Adrenal gland (tissue), 12 donors: ENCODE measurements around the gene SLC6A8. TPM values are rescaled to one million over a fixed set of nuclear protein-coding genes. Genes with fewer than 3 reads are reported as not detected.
A peak's percentile ranks its signal among the peaks of the same experiment; 100 is the strongest.

ENCODE experiments used
- DNase-seq, 7 donors: peaks; one replicate each; pipeline ENCODE4 v3.0.0-alpha.2; 2019 to 2020
- H3K27ac ChIP-seq, 5 donors: fragments of 200-600 bp; sonication (generic) in 4 of 5; 1 replicate in 3 of 5; 2 replicates in 2 of 5; pipeline versions ENCODE4 v1.5.1 to v1.8.0; 2016 to 2020; ENCODE audit warnings: mild to moderate bottlenecking in 1 of 5
- H3K27me3 ChIP-seq: fragments of 200-600 bp; 2 replicates; pipeline ENCODE4 v1.8.0; 2021
- H3K36me3 ChIP-seq, 2 donors: fragments of 200-600 bp; replicated peaks in 1 of 2; 1 replicate in 1 of 2; 2 replicates in 1 of 2; pipeline versions ENCODE4 v1.5.1 to v1.8.0; 2018 to 2022
- H3K4me1 ChIP-seq, 2 donors: fragments of 200-600 bp; replicated peaks in 1 of 2; 1 replicate in 1 of 2; 2 replicates in 1 of 2; pipeline versions ENCODE4 v1.5.1 to v1.8.0; 2018 to 2021
- H3K4me3 ChIP-seq, 4 donors: fragments of 200-600 bp; sonication (generic) in 3 of 4; one replicate each; pipeline ENCODE4 v1.5.1; 2016 to 2018
- H3K9me3 ChIP-seq, 3 donors: fragments of 200-600 bp; sonication (generic) in 1 of 3; replicated peaks in 1 of 3; 1 replicate in 2 of 3; 2 replicates in 1 of 3; pipeline versions ENCODE4 v1.5.1 to v1.8.0; 2016 to 2021
- POLR2A ChIP-seq, 2 donors: fragments of 450-650 bp; IDR thresholded peaks; one replicate each; pipeline ENCODE4 v1.6.1; 2017; ENCODE audit warnings: antibody characterized with exemption in 2 of 2, mild to moderate bottlenecking in 2 of 2, moderate library complexity in 1 of 2
- WGBS, 4 donors: extraction: QIAGEN DNeasy Blood & Tissue Kit in 2 of 4; methylation state at CpG; one replicate each; pipeline versions ENCODE4 v1.1.5 to v1.1.7; 2013 to 2017; 5-methylcytosine and 5-hydroxymethylcytosine counted together
- intact Hi-C, 2 donors: fragments of 100-400 bp; cut with DNase I; formaldehyde crosslinking; loops; one replicate each; pipeline versions ENCODE4 v1.14.1 to v1.15.0; 2022 to 2023
- polyA plus RNA-seq, 3 donors: library from polyadenylated mRNA; stranded (reverse); fragments of 200-250 nt in 2 of 3; fragments of 350-450 nt in 1 of 3; fragmentation: Illumina TruSeq in 1 of 3; extraction: RNeasy Lipid Tissue Mini Kit (QIAGEN cat#74804) in 1 of 3; gene quantifications; one replicate each; pipeline ENCODE4 v1.2.3, GENCODE V29; 2013 to 2014
- total RNA-seq, 9 donors: library from RNA; depleted of rRNA in 4 of 9; stranded (reverse); fragments of >200 nt in 4 of 9; fragments of 120-200 nt in 1 of 9; fragmentation: NEBNext Ultra II Directional in 1 of 9; extraction: Animal tissue kit (Norgen Biotek cat#: 25700) in 1 of 9; gene quantifications; one replicate each; pipeline versions ENCODE4 v1.1.0 to v1.2.4, GENCODE V29; 2013 to 2023
- TF ChIP-seq, protein P1 (sequence below), 6 experiments: fragments of 450-650 bp in 4 of 6; fragments of 200-600 bp in 2 of 6; sonication (generic) in 1 of 6; IDR thresholded peaks; 1 replicate in 5 of 6; 2 replicates in 1 of 6; pipeline versions ENCODE4 v1.5.1 to v1.8.0; 2016 to 2021; ENCODE audit warnings: antibody characterized with exemption in 6 of 6, mild to moderate bottlenecking in 2 of 6, moderate library complexity in 1 of 6
- donor health status: healthy with polysubstance abuse.
- donor health status: Bipolar disorder and iron deficiency.
- donor health status: DM: yes; HTN: yes; CAD: no.
- donor health status: DM: no; HTN: no; CAD: no.
- donor health status: DM: no; HTN: no; CAD: no.
- donor health status: DM: yes; HTN: yes; CAD: no.

The SLC6A8 gene
- total and polyA plus RNA-seq, 12 donors = 3.1 to 136 (median 67.0) TPM

DNA sequence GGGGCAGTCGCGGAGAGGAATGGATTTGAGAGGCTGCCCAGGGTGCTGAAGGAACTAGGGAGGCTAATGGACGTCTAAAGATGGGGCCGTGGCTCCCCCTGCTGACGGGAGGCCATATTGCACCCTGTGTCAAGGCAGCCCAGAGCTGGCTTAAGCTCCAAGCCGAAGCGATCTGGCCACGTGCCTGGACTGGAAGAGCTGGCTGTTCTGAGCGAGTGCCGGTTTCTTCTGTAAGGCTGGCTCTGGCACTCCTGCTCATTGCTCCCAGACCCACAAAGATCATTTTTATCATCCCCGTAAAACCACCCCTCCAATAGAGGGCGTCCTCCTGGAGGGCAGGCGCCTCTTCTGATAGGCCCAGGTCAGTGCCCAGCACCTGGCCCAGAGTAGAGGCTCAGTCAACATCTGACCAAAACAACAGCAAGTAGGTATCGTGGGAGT is 19.8 kb upstream of the SLC6A8 start:
- peak; percentile 86 to 95 (median 91) for DNase-seq
- no peak for TF ChIP-seq POLR2A (IDR thresholded peaks at IDR 0.05)
- TF ChIP-seq, protein P1, sequence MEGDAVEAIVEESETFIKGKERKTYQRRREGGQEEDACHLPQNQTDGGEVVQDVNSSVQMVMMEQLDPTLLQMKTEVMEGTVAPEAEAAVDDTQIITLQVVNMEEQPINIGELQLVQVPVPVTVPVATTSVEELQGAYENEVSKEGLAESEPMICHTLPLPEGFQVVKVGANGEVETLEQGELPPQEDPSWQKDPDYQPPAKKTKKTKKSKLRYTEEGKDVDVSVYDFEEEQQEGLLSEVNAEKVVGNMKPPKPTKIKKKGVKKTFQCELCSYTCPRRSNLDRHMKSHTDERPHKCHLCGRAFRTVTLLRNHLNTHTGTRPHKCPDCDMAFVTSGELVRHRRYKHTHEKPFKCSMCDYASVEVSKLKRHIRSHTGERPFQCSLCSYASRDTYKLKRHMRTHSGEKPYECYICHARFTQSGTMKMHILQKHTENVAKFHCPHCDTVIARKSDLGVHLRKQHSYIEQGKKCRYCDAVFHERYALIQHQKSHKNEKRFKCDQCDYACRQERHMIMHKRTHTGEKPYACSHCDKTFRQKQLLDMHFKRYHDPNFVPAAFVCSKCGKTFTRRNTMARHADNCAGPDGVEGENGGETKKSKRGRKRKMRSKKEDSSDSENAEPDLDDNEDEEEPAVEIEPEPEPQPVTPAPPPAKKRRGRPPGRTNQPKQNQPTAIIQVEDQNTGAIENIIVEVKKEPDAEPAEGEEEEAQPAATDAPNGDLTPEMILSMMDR (IDR thresholded peaks at IDR 0.05) = peak; percentile 63 to 85 (median 74)
- 19 to 56% (median 32%) methylated on average over 7 to 14 of the region's 14 CpGs for WGBS, 4 donors
- Histone ChIP-seq H3K27me3 (peaks cover 26% of the 10 kb centered on the region), H3K27ac (no peak overlapping the region), H3K4me3 (no peak overlapping the region), H3K4me1 (no peaks in the 10 kb centered on the region), H3K9me3 (no peaks in the 10 kb centered on the region), H3K36me3 (no peaks in the 10 kb centered on the region)
- intact Hi-C loops = no loop called here

DNA sequence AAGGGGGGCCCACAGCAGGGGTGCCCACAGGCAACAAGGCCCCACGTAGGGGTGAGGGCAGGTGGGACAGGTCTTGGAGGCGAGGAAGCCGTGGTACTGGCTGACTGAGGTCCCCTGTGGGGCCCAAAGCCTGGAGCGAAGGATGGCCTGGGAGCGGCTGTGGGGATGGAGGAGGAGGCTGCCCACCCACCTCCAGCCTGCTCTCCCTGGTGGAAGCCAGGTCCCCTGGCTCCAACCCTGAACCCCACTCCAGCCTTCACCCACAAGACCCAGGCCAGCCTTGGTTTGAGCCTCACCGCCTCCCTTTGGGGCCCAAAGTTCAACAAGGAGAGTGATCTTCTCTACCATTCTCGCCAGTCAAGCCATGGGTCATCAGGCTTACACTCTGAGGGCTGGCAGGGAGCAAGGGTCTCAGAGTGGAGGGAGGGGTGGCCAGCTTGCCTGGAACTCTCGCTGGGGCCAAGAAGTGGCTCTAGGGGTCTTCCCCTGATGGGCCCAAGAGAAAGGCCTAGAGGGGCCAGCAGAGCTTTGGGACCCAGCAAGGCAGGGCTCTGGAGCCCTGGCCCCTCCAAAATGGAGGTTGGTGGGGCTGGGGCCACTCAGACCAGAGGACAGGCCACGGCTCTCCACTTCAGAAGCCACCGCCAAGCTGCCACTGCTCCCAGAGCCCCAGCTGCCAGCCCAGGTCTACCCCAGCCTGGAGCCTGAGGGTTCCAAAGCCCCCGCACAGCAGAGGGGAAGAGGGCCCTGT is 19.1 kb upstream of the SLC6A8 start:
- TF ChIP-seq, protein P1 (IDR thresholded peaks at IDR 0.05) = no peak
- Histone ChIP-seq H3K36me3 (no peaks in the 10 kb centered on the region), H3K27me3 (peaks cover 20% of the 10 kb centered on the region), H3K4me1 (no peaks in the 10 kb centered on the region), H3K9me3 (no peaks in the 10 kb centered on the region), H3K27ac (no peak overlapping the region), H3K4me3 (no peak overlapping the region)
- WGBS, 4 donors = 76 to 88% (median 84%) methylated on average over 3 to 11 of the region's 11 CpGs
- peak in 2 of 7 donors; percentile 18 to 21 for DNase-seq
- intact Hi-C loops = no loop called here

DNA sequence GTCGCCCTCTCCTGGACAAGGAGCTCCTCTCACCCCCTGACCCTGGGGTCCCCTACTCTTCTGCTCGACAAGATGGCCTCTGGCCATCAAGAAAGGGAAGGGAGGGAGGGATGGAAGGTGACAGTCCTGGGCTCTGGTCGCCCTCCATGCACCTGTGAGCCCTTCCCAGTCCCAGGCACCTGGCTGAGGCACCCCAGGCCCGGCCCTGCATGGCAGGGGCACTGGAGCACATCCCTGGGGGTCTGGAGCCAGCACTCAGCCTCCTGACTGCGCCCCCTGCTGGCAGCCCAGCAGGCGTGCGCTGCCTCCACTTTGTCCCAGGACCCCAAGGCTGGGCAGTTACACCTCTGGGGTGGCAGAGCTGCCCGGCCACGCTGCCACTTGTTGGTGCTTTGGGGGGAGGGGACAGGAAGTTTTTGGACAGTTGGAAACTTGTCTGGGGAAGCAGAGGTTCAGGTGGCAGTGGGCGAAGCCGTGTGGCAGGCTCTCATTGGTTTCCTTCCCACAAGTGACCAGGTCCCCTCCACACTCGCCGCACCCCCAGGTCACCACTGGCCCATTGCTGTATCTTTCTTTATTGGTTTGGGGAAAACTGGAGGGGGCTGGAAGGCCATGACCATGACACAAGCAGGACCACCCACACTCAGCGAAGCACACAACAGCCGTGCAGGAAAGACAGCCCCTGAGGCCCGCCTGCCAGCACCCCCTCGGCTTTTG is 18.4 kb upstream of the SLC6A8 start:
- H3K27ac ChIP-seq = no peak overlapping the region
- H3K27me3 ChIP-seq = peaks cover 24% of the 10 kb centered on the region
- no peaks in the 10 kb centered on the region for H3K4me1 ChIP-seq

More for the DNA sequence above, 18.4 kb upstream of the SLC6A8 start:
- Histone ChIP-seq H3K36me3 (no peaks in the 10 kb centered on the region), H3K9me3 (no peaks in the 10 kb centered on the region), H3K4me3 (no peak overlapping the region)
- no peak for TF ChIP-seq POLR2A (IDR thresholded peaks at IDR 0.05)
- TF ChIP-seq, protein P1 (IDR thresholded peaks at IDR 0.05) = peak; percentile 41 to 73 (median 59)
- intact Hi-C loops = no loop called here
- 45 to 87% (median 58%) methylated on average over 8 to 17 of the region's 17 CpGs; no CpG with 5 or more reads in 1 of the 4 donors for WGBS, 4 donors
- peak in 2 of 7 donors; percentile 20 to 34 for DNase-seq
